Measurements from ENCODE around the gene ASB6.

Gene ASB6

GRCh38 chr9:129612815-129613519, 29.0 kb downstream of the ASB6 start:
- no peaks in the 10 kb centered on the region for H3K36me3 ChIP-seq
- DNase-seq: no peak
- H3K4me3 ChIP-seq (ENCODE audit: low read depth, low read length): no peak overlapping the region
- TF ChIP-seq CTCF (IDR thresholded peaks at IDR 0.05; ENCODE audit: low read depth, low read length): no peak
- no peaks in the 10 kb centered on the region for H3K9me3 ChIP-seq
- H3K27me3 ChIP-seq: no peaks in the 10 kb centered on the region
- peaks cover 7% of the 10 kb centered on the region for H3K4me1 ChIP-seq

GRCh38 chr9:129612123-129612522, 29.8 kb downstream of the ASB6 start:
- TF ChIP-seq CTCF (IDR thresholded peaks at IDR 0.05; ENCODE audit: low read depth, low read length): no peak
- Histone ChIP-seq H3K9me3 (no peaks in the 10 kb centered on the region), H3K36me3 (no peaks in the 10 kb centered on the region), H3K27me3 (no peaks in the 10 kb centered on the region), H3K4me3 (ENCODE audit: low read depth, low read length) (no peak overlapping the region), H3K4me1 (peaks cover 15% of the 10 kb centered on the region)
- DNase-seq: no peak

- H3K36me3 ChIP-seq: no peaks in the 10 kb centered on the region
- H3K9me3 ChIP-seq: no peaks in the 10 kb centered on the region
- peaks cover 20% of the 10 kb centered on the region for H3K4me1 ChIP-seq
- no peak for DNase-seq
- TF ChIP-seq CTCF (IDR thresholded peaks at IDR 0.05; ENCODE audit: low read depth, low read length): no peak; the same call in 1 of the 2 replicates
- no peaks in the 10 kb centered on the region for H3K27me3 ChIP-seq
- no peak overlapping the region for H3K4me3 ChIP-seq (ENCODE audit: low read depth, low read length)
Measured at GRCh38 chr9:129611307-129611800, 30.6 kb downstream of the ASB6 start.

GRCh38 chr9:129610473-129611306, 31.3 kb downstream of the ASB6 start:
- TF ChIP-seq CTCF (IDR thresholded peaks at IDR 0.05; ENCODE audit: low read depth, low read length): peak; percentile 78
- DNase-seq: peak; percentile 84
- Histone ChIP-seq H3K27me3 (no peaks in the 10 kb centered on the region), H3K4me1 (peaks cover 20% of the 10 kb centered on the region), H3K9me3 (no peaks in the 10 kb centered on the region), H3K4me3 (ENCODE audit: low read depth, low read length) (peak overlapping the region; percentile 54), H3K36me3 (no peaks in the 10 kb centered on the region)

GRCh38 chr9:129610213-129610472, 31.8 kb downstream of the ASB6 start:
- no peak for DNase-seq
- no peaks in the 10 kb centered on the region for H3K9me3 ChIP-seq
- no peaks in the 10 kb centered on the region for H3K36me3 ChIP-seq
- peaks cover 20% of the 10 kb centered on the region for H3K4me1 ChIP-seq
- no peak for TF ChIP-seq CTCF (IDR thresholded peaks at IDR 0.05; ENCODE audit: low read depth, low read length)
- peak overlapping the region; percentile 54 for H3K4me3 ChIP-seq (ENCODE audit: low read depth, low read length)
- no peaks in the 10 kb centered on the region for H3K27me3 ChIP-seq

All from BE2C (cell line).